Activated naive CD4-positive, alpha-beta T cell treated with anti-CD3 and anti-CD28 coated beads, Interleukin-2, amount 50 U/mL, for 72 hours (primary cell): ENCODE measurements around the gene RBP3. TPM values are rescaled to one million over a fixed set of nuclear protein-coding genes. Genes with fewer than 3 reads are reported as not detected.

ENCODE experiments used
- ATAC-seq, 2 donors: fragments of 150-1000 bp; cut with Tn5 transposase; 2 replicates each; pipeline ENCODE4 v1.10.0; 2021; ENCODE audit warnings: mild to moderate bottlenecking in 2 of 2, moderate library complexity in 2 of 2
- DNase-seq, 2 donors: peaks; one replicate each; pipeline ENCODE4 v3.0.0; 2021 to 2022; ENCODE audit warnings: low spot score in 2 of 2
- H3K27ac Mint-ChIP-seq, 2 donors: one replicate each; pipeline ENCODE4 v1.8.0; 2022; ENCODE audit warnings: mild to moderate bottlenecking in 2 of 2, mixed read lengths in 2 of 2
- H3K36me3 Mint-ChIP-seq, 2 donors: one replicate each; pipeline ENCODE4 v1.8.0; 2022; ENCODE audit warnings: mixed read lengths in 2 of 2
- H3K9me3 Mint-ChIP-seq, 2 donors: one replicate each; pipeline ENCODE4 v1.8.0; 2022; ENCODE audit warnings: mixed read lengths in 2 of 2
- total RNA-seq, 2 donors: library from RNA; stranded (reverse); gene quantifications; one replicate each; pipeline ENCODE4 v1.2.3, GENCODE V29; 2022

The RBP3 gene
- not detected for total RNA-seq

DNA sequence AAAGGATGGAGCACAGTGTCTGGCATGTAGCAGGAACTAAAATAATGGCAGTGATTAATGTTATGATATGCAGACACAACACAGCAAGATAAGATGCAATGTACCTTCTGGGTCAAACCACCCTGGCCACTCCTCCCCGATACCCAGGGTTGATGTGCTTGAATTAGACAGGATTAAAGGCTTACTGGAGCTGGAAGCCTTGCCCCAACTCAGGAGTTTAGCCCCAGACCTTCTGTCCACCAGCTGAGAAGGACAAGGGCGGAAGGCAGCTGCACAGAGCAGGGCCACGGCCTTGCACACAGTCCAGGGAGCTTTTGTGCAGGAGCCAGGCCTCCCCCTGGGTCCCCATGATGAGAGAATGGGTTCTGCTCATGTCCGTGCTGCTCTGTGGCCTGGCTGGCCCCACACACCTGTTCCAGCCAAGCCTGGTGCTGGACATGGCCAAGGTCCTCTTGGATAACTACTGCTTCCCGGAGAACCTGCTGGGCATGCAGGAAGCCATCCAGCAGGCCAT is at the start of gene RBP3:
TSS of gene RBP3 (plus strand) at position 226 of the 514 bp plus-strand sequence. CDS start at position 348, 122 bp downstream.
- Mint-ChIP-seq H3K36me3 (no peaks in the 10 kb centered on the region), H3K27ac (no peak within 1 kb of the TSS), H3K9me3 (no peaks in the 10 kb centered on the region)
- DNase-seq, result no peak
- no peak for ATAC-seq

DNA sequence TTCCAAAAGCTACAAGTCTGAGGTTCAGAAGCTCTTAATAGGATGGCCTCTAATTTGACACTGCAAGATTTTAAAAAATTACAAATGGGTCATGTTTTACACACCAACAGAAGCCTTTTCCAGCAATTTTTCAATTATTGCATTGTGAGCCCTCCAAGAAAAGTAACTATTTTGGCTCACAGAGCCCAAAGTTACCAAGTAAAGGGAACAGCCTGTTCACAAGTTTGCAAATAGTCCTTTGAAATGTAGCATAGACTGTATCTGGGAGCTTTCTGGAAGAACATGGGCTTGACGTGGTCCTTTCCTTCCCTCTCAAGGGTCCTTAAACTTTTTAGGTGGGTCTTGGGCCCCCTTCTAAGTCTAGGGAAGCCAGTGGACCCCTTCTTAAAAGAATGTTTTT is 49.4 kb upstream of the RBP3 start:
- Mint-ChIP-seq H3K36me3 (no peaks in the 10 kb centered on the region), H3K9me3 (no peaks in the 10 kb centered on the region), H3K27ac (no peak overlapping the region)
- DNase-seq (no peak), ATAC-seq (no peak)

DNA sequence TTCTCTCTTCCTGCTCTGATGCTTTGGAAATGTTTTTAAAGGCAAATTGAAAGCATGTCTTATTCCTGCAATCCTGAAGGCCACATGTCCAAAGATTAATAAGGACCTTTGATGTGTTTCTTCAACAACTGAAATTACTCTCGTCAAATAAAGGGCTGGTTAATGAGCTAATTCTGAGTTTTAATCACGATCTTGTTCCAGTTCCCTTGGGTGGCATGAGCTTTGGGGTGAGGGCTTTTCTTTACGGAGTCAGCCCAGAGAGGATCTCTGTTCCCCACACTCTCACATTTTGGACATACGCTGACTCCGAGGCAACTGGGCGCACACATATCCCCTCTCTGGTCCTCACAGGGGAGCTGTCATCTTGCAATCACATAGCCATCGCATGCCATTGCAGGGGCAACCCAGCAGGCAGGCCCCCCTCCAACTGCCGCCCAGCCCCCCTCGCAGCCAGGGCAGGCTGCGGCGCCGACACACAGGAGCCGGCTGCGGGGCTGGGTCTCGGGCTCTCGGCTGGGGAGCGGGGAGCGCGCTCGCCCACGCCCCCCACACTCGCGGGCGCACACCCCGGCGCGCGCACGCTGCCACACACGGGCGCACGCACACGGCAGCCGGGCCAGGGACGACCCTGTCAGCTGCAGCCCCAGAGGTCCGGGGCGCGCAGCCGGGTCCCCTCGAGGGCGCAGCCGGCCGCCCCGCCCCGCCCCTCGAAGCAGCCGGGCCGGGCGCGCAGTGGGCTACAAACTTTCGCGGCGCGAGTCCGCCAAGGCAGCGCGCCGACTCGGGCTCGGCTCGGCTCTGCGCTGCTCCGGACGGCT is 48.3 kb upstream of the RBP3 start, which contains the start of gene GDF10:
TSS of gene GDF10 (plus strand) at position 587 of the 818 bp plus-strand sequence. CDS start 455 bp downstream, outside the sequence.
- peak within 1 kb of the TSS in 1 of 2 donors; percentile 83 for H3K27ac Mint-ChIP-seq
- no peak for DNase-seq
- no peaks in the 10 kb centered on the region for H3K36me3 Mint-ChIP-seq
- peak; percentile 54 to 58 for ATAC-seq
- H3K9me3 Mint-ChIP-seq, result no peaks in the 10 kb centered on the region

DNA sequence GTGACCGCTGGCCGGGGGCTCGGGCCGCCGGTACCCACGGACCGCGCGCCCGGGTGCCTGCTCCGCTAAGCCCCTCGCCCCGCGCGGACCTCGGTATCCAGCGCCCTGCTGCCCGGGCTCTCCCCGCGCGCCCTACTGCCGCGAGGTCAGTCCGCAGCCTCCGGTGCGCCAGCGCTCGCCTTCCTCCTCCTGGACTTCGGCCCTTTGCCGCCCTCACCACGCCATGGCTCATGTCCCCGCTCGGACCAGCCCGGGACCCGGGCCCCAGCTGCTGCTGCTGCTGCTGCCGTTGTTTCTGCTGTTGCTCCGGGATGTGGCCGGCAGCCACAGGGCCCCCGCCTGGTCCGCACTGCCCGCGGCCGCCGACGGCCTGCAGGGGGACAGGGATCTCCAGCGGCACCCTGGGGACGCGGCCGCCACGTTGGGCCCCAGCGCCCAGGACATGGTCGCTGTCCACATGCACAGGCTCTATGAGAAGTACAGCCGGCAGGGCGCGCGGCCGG is 47.7 kb upstream of the RBP3 start:
- peak in 1 of 2 donors; percentile 23 for ATAC-seq
- Mint-ChIP-seq H3K9me3 (no peaks in the 10 kb centered on the region), H3K27ac (no peak overlapping the region), H3K36me3 (no peaks in the 10 kb centered on the region)
- no peak for DNase-seq

DNA sequence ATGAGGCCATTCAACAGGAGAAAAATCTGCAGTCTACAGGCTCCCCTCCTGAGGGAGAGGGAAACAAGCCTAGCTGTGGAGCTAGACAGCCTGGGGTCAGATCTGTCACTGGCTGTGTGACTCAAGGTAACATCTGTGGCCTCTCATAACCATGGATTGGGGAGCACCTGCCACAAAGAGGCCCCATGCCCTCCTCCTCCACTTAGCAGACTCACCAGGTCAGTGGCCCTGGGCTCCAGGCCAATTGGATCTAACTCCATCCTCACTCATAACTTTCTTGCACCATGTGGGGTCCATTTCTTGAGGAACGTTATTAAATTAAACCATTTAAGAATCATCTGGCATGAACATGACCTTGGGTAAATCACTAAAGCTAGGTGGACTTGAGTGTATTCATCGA is 46.3 kb upstream of the RBP3 start:
- Mint-ChIP-seq H3K36me3 (no peaks in the 10 kb centered on the region), H3K9me3 (no peaks in the 10 kb centered on the region), H3K27ac (no peak overlapping the region)
- DNase-seq, result no peak
- ATAC-seq, result no peak

DNA sequence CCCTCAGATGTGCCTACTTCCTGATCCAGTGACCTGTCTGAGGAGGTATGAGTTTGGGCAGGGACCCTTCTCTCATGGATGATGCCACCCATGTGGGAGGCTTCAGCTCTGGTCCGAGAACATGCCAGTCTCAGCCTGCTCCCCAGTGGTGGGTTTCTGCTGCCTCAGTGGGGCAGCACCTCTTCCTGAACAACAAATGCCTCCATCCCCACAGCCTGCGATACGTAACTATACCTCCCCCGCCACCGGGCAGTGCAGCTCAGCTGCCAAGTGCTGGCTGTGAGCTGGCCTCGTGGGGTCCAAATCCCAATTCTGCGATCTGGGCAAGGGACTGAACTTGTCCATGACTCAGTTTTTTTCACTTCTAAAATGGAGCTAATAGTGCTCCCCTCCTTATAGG is 45.1 kb upstream of the RBP3 start:
- Mint-ChIP-seq H3K36me3 (no peaks in the 10 kb centered on the region), H3K27ac (peak overlapping the region in 1 of 2 donors; percentile 3), H3K9me3 (no peaks in the 10 kb centered on the region)
- ATAC-seq (no peak), DNase-seq (no peak)

DNA sequence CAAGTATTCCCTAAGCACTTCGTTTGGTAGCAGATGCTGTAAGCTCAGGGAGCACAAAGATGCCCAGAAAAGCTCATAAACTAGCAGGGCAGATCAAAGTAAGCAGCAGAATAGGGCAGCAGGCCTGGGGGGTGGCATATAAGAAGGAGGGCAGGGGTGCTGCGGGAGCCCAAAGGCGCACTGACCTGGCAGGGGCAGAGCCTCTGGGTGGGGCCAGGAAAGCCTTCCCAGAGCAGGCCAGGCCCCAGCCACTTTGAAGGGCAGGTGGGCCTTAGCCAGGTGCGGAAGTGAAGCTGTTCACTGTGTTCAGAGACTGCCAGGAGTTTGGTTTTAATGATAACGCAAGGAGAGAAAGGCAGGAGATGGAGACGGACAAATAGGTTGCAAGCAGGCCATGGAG is 44.3 kb upstream of the RBP3 start:
- no peak overlapping the region for H3K27ac Mint-ChIP-seq
- no peaks in the 10 kb centered on the region for H3K9me3 Mint-ChIP-seq
- no peak for ATAC-seq
- no peak for DNase-seq
- H3K36me3 Mint-ChIP-seq, result no peaks in the 10 kb centered on the region

DNA sequence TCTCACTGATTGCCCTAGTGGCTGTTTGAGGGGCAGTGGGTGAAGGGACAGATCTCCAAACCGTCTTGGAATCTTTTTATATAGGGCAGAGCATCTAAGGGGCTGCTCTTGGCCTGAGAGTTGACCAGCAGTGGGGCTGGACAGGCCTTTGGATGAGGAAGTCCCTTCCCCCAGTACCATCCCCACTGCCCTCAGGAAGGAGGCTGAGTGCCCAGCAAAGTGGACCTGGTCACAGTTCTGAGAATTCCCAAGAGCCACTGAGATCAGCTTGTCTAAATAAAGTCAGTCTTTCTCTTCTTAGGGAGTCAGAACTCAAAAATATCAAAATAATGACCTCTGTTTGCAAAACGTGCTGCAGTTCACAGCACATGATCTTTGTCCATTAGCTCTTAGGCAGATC is 42.6 kb upstream of the RBP3 start:
- Mint-ChIP-seq H3K9me3 (no peaks in the 10 kb centered on the region), H3K27ac (no peak overlapping the region), H3K36me3 (no peaks in the 10 kb centered on the region)
- DNase-seq (no peak), ATAC-seq (no peak)

DNA sequence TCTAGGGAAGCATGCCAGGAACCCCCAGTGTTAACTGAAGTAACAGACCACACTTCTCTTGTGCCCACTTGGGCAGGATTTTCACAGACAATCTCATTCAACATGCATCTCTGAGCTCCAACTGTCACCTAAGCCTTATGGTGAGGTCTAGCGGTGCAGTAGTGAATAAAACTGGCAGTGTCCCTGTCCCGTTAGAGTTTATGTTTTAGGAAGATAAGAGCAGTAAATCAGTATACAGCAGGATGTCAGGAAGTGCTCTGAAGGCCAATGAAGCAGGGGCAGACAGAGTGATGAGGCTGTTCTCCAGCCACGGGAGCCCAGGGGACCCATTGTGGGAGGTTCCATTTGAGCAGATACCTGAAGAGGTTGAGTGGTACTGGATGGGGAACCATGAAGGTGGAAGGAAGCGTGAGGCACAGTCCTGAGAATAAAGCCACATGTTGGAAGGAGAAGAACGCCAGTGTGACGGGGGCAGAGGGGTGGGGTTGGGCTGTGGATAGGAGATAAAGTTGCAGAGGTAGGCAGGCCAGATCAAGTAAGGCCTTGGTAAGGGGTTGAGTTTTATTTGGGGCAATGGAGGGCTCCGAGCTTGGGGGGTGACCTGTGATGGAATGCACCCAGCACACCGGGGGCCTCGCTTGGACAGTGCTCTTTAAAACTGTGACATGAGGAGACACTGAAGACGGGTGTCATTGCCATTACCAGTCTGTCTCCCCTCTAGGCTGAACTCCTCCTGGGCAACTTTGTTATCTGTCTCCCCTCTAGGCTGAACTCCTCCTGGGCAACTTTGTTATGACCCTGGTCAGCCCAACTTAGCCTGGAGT is 41.6 kb upstream of the RBP3 start:
- DNase-seq (no peak), ATAC-seq (no peak)
- peak overlapping the region in 1 of 2 donors; percentile 24 for H3K27ac Mint-ChIP-seq
- no peaks in the 10 kb centered on the region for H3K36me3 Mint-ChIP-seq
- H3K9me3 Mint-ChIP-seq, result no peaks in the 10 kb centered on the region

DNA sequence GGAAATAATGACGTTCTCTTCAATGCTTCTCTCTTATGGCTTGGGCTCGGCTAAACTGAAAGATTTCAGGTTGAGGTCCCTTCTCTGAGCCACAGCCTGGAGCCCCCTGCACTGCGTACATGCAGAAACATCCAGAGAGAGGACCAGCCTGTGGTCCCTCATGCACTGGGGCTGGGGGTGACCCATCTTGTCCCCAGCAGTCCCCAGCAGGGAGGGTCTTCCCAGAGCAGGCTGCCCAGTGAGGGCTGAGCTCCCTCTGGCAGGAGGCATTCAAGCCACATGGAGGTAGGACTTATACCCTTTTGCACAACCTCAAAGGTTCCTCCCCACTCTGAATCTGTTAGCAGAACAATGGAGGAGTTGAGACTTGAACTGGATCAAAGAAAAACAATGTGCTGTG is 40.8 kb upstream of the RBP3 start:
- no peak for DNase-seq
- no peaks in the 10 kb centered on the region for H3K9me3 Mint-ChIP-seq
- ATAC-seq, result no peak
- no peaks in the 10 kb centered on the region for H3K36me3 Mint-ChIP-seq
- H3K27ac Mint-ChIP-seq, result no peak overlapping the region

DNA sequence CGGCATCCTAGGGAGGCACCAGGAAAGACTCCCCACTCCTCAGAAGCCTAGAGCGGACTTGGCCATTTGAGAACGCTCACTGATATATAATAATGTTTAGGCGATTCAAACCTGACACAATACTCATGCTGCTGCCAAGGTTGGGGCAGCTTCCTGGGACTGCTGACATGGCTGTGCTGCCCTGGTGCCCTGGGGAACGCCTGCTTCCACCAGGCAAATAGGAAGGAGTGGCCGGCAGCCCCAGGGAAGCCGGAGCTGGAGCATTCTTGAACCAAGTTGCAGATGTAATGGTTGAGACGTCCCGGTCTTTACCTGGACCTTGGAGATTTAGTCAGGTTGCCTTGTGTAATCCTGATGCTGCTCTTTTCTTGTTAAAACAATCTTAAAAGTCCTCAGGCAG is 39.4 kb upstream of the RBP3 start:
- no peak for DNase-seq
- no peak for ATAC-seq

DNA sequence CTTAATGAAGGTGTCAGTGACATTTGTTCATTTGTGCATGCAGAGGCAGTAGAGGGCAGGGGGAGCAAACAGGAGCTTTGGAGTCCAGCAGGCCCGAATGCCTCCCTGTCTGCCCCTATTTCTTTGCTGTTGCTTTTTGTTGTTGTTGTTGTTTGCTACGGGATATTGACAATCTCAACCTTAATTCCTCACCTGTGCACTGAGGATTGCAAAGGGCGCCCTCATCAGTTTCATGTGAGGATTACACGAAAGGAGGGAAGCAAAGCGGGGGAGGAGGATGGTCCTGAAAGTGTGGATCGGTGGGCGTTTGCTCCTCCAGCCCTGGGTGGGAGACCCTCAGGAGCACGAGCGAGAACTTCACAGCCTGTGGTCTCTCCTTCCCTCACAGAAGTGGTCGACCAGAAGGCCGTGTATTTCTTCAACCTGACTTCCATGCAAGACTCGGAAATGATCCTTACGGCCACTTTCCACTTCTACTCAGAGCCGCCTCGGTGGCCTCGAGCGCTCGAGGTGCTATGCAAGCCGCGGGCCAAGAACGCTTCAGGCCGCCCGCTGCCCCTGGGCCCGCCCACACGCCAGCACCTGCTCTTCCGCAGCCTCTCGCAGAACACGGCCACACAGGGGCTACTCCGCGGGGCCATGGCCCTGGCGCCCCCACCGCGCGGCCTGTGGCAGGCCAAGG is 38.6 kb upstream of the RBP3 start:
- DNase-seq, result peak in 1 of 2 donors; percentile 29
- Mint-ChIP-seq H3K27ac (no peak overlapping the region), H3K36me3 (no peaks in the 10 kb centered on the region), H3K9me3 (no peaks in the 10 kb centered on the region)
- ATAC-seq, result no peak

More for the DNA sequence above, 39.4 kb upstream of the RBP3 start:
- Mint-ChIP-seq H3K36me3 (no peaks in the 10 kb centered on the region), H3K9me3 (no peaks in the 10 kb centered on the region), H3K27ac (no peak overlapping the region)

DNA sequence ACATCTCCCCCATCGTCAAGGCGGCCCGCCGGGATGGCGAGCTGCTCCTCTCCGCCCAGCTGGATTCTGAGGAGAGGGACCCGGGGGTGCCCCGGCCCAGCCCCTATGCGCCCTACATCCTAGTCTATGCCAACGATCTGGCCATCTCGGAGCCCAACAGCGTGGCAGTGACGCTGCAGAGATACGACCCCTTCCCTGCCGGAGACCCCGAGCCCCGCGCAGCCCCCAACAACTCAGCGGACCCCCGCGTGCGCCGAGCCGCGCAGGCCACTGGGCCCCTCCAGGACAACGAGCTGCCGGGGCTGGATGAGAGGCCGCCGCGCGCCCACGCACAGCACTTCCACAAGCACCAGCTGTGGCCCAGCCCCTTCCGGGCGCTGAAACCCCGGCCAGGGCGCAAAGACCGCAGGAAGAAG is 38.1 kb upstream of the RBP3 start:
- ATAC-seq, result no peak
- Mint-ChIP-seq H3K9me3 (no peaks in the 10 kb centered on the region), H3K36me3 (no peaks in the 10 kb centered on the region), H3K27ac (no peak overlapping the region)
- DNase-seq, result no peak

DNA sequence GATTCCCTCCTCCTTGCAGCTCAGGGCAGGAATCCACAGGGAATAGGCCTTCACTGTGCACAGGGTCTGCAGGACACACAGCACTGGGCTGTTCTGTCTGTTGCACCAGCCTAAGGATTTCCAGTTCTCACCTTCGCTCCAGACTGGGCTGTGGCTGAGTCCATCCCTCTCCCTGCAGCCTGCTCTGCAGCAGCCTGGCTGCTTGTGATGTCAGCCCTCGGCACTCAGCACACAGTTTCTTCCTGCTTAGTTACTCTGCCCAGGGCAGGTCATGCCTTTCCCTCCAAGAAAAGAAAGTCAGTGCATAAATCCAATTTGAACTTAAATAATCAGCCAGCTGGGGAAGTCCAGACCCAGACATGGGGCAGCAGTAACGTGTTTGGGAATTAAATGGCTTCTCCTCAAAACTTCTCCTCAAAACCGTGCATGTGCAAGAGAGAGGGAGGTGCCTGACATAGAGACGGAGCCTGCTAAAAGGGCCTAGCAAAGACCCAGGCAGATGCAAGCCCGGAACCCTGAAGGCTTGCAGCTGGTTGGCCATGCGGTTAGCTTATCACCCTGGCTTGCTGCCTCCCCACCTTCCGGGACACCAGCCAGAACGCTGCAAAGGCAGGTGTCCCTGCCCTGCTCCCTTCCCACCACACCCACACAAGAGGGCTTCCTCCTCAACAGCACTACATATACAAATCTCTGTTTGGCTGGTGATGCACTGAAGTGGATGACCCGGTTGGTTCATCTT is 36.8 kb upstream of the RBP3 start:
- ATAC-seq, result peak; percentile 52 to 59

DNA sequence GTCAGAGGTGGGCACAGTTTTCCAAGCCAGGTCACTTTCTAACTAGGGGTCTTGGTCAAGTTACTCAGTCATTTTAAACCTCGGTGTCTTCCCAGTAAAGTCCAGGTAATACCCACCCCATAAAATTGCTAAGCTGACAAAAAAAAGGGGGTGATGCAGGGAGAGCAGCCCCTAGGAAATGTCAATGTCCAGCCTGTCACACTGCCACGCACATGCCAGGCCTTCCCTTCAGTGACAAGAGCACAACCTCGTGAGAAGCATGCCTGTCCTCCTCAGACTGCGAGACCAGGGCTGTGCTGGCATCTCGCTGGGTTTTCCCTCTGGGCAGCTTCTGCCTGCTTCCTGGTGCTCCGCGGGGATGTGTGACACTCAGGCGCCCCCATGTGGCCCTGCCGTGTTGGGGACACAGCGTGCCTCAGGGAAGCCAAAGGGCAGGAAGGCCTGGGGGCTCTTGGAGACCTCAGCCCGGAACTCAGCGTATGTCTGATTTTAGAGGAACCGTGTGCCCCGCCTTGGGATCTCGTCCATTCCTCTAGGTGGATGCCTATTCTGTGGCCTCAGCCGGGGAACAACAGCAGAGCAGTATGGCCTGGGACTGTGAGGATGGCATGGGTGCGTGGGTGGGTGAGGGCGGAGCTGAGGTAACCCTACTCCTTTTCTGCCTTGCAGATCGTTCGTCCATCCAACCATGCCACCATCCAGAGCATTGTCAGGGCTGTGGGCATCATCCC is 36.1 kb upstream of the RBP3 start:
- no peaks in the 10 kb centered on the region for H3K36me3 Mint-ChIP-seq
- DNase-seq (peak; percentile 84 to 86), ATAC-seq (peak; percentile 95 to 96)
- no peaks in the 10 kb centered on the region for H3K9me3 Mint-ChIP-seq
- peak overlapping the region; percentile 21 to 22 for H3K27ac Mint-ChIP-seq

More for the DNA sequence above, 36.8 kb upstream of the RBP3 start:
- DNase-seq, result peak in 1 of 2 donors; percentile 37
- no peaks in the 10 kb centered on the region for H3K36me3 Mint-ChIP-seq
- peak overlapping the region; percentile 21 to 22 for H3K27ac Mint-ChIP-seq
- H3K9me3 Mint-ChIP-seq, result no peaks in the 10 kb centered on the region
